GM18870 (cell line): ENCODE measurements around the gene CAMK1D.

ENCODE experiments used
- ATAC-seq: cut with Tn5 transposase; IDR thresholded peaks from one replicate; pipeline ENCODE4 v1.9.1; 2021; ENCODE audit warnings: moderate library complexity; ENCODE audit not compliant: unreplicated experiment

CAMK1D gene

DNA sequence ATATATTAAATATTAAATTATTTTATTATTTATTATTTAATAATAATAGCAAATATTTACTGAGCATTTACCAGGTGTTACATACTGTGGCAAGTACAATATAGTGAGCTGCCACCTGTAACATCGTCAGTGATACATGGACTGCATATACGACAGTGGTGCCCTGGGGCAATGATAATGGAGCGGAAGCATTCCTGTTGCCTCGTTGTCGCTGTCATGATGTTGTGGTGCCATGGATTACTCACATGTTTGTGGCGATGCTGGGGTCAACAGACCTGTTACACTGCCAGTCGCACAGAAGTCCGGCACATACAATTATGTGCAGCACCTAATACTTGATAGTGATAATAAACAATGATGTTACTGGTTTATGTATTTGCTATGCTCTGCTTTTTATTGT, 20.6 kb downstream of the CAMK1D start:
- ATAC-seq, result no peak

DNA sequence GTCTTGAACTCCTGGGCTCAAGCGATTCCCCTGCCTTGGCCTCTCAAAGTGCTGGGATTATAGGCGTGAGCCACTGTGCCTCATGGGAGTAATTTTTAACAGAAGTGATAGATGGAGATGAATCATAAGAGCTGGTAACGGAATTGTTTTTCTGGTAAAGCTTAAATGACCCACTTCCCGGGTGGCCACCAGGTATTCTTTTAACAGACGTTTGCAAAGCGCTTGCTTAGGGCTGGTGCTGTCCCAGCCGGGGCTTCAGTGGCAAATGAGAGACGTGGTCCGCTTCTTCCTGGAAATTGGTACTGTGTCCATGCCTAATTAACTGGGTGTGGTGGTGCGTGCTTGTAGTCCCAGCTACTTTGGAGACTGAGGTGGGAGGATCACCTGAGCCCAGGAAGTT, 23.5 kb downstream of the CAMK1D start:
- ATAC-seq, result no peak

DNA sequence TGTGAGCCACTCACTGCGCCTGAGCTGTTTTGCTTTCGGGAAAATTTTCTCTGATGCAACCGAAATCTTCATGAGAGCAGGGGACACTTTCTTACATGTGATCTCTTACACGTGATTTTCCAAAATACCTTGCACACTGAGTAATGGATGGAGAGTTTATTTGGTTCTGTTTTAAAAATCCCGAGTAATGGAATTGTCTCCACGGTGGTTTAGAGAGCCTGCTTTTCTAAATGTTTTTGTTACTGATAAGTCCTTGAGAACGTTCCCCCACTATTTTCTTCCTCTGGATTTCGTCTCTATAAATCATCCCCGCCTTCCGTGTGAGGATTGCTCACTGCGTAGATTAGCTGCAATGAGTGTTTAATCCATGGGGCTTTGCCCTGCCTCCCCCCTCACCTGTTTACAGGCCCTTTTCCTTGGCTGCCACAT, 25.7 kb downstream of the CAMK1D start:
- ATAC-seq, result no peak

DNA sequence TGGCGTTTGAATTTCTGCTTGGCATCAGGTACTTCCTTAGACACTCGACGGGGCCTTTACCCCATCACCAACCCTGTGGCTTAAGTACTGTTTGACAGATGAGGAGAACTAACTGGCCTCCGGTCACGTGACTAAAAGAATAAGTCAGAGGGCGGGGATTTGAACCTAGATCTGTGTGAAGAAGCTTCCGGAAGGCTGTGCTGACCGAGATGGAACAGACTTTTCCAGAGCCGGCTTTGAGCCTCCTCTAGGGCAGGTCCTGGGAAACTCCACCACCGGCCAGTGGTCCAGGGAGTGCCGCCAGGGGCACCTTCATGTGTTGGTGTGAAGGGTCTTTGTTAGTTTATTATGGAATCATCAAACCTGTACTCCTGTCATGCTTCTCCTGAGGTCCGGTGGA, 26.9 kb downstream of the CAMK1D start:
- no peak for ATAC-seq

DNA sequence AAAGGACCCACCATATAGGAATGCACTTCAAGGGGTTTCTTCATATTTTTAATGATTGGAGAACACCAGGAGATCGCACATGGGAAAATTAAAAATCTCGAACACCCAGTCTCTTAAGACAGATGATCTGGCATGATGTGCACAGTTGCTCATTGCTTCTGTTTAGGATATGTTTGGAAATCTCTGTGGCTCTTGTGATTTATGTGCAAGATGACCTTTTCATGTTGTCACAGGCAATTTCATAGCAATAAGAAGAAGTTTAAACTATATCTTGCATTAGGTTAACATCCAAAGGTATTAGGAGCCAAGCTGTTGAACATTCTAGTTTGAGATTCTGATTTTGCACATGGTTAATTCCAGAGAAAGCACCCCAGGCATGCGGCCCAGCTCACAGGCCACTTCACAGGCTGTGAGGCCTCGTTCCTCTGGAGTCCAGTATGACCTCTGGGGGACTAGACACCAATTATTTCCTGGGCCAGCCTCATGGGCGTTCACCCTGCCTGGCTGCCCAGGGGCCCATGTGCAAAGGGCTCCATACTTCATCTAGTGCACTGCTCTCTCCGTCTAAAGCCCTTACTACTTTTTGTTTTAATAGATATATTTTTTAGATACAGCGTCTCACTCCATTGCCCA, 28.4 kb downstream of the CAMK1D start:
- ATAC-seq, result no peak

DNA sequence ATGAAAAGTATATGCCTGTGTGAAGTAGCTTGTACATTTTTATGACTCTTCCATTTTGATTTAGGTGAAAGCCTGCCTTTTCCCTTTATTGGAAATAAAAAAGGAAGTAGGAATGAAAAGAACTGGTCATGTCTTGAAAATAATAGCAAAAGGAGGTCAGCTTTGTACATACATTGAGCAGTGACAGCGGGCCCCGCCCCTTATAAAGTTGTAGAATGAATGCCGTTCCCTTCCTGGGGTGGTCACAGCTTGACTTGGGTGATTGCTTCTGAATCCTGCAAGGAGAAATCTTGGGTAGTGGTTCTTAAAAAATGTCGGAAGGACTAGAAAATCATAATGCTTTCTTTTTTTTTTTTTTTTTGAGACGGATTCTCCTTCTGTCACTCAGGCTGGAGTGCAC, 31.7 kb downstream of the CAMK1D start:
- no peak for ATAC-seq

DNA sequence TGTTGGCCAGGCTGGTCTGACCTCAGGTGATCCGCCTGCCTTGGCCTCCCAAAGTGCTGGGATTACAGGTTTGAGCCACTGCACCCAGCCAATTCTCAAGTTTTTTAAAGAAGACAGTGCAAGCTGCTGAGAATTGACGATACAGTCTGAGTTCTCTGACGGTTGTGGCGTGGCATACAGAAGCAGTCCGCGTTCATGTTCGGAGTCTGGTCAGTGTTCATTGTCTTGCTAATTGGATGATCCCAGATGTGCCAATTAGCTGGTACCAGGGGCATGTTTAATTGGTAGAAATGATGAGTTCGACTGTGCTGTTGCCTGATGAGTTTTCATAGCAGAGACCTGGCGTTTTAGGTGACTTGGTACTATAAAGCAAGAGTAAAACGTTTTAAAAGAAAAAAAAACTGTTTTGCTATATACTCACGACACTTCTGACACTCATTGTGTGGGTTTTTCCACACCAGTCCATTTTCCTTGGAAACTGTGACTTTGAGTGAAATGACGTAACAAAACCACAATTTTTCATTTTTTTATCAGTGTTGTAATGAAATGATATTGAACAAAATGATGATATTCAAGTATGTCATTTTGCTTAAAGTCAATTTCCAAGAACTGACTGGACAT, 32.3 kb downstream of the CAMK1D start:
- ATAC-seq, result no peak

DNA sequence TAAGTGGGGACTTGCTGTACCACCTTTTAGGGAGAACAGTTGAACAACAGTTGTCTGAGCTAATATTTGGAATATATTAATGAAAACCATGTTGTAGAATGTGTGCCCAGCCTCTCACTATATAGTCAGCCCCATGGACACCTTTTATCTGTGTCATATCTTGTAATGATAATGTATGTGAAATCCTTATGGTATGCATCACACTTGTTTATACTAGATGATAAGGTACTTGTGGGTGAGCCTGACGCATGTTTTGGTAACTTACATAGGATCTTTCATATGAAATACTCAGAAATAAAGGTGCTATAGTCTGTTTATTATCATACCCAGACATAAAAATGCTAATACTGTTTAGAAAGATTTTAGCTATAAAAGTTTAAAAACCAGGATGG, 32.8 kb downstream of the CAMK1D start:
- ATAC-seq, result no peak

DNA sequence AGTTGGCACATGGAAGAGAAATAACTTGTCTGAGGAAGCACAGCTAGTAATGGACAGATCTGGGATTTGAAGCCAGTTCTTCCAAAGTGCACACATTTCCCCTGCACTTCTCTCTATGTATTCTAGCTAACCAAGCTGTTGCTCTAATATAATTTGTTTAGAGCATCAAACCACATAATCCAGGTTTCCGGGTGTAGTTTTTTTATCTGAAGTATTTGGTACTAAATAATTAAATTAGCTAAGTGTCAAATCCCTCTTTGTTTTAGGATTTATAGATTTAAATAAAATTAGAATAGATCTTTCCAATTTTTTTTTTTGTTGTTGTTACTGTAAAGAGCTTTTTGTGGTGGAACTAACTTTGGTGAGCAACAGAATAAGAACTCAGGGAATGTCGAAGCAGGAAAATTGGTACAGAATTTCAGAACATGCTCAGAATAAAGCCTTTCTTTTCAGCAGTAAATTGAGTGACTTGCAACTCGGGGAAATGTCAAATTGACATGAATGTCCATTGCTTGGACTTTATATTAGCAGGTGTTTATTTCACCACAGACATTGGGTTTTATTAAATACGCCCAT, 33.7 kb downstream of the CAMK1D start:
- no peak for ATAC-seq

DNA sequence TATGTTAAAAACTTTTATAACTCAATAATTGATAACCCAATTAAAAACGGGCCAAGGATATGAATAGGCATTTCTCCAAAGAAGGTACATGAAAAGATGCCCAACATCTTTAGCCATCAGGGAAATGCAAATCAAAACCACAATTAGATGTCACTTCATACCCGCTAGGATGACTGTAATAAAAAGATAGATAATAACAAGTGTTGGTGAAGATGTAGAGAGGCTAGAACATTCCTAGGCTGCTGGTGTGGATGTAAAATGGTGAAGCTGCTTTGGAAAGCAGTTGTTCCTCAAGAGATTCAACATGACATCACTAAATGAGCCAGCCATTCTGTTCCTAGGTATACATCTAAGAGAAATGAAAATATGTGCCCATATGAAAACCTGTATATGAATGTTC, 35.6 kb downstream of the CAMK1D start:
- no peak for ATAC-seq

DNA sequence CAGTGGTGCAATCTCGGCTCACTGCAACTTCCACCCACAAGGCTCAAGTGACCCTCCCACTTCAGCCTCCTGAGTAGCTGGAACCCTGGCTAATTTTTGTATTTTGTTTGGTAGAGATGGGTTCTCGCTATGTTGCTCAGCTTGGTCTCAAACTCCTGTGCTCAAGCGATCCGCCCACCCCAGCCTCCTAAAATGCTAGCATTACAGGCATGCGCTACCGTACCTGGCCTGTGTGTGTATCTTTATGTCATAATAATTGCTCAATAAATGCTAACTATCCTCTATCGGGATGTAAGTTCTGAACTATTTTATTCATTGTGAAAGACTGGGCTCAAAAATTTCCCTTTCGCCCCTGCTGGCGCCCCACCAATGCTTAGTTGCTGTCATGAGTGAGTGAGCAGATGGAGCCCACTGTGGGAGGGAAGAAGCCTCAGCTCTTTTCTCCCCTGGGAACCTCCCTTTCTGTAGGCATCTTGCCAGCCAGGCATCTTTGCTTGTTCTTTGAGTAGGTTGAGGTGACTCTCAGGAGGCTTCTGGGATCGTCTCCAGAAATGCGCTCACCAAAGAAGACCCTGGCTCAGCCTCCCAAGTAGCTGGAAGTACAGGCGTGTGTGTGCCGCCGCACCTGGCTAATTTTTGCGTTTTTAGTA, 38.3 kb downstream of the CAMK1D start:
- ATAC-seq, result no peak

DNA sequence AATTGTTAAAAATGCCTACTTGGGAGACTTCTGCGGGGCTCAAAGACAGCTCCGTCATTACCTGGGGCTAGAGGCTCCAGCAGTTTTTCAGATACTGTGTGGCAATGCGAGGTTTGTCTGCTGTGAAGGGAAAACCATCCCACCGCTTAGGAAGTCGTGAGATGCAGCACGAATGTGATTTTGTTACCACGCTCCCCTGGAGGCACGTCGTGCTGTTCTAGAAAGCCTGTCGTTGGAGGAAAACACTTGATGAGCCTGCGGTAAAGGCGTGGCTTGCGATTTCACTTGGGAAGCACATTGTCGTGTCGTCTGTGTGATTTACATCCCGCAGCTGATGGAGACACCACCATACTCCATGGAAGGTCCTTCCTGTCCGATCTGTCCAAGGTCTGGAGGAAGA, 39.3 kb downstream of the CAMK1D start:
- no peak for ATAC-seq

DNA sequence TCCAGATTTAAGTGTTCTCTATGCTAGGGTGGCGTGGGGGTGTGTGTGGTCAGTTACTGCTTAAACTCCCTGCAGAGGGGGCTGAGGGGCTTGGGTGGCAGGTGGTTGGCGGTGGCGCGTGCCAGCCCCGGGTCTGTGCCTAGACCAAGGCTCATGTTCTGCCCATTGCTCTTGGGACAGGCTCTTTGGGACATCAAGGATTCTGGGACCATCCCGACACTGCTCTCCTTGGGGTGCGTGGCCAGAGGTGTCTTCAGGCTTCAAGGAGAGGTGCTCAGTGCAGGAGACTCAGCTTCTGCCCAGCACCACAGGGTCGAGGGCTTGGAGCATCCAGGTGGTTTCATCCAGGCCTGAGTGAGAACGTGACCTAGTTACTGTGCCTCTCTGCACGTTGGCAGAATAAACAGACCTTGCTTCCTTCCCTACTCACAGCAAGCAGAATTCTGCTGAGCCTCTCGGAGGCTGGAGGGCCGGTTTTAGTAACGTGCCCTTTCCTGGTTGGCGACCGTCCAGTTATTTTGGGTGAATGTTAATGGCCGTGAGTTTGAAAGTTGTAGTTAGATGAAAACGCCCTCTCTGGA, 39.9 kb downstream of the CAMK1D start:
- ATAC-seq, result no peak

DNA sequence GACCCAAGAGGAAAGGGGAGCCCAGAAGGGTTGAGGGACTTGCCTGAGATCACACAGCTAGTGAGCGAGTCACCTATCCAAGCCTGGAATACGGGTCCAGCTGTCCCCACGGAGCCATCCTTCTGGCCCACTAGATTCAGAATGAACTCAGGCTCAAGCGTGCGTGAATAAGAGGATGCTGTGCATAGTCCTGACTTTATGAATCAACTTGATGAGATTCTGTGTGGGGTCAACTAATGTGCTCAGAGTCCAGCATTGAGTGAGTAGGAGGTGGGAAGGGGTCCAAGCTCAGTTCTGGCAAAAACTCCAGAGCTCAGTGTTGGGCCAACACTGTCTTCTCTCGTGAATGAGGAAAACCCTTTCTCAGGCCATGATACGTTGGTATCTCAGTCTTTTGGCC, 41.4 kb downstream of the CAMK1D start:
- no peak for ATAC-seq

DNA sequence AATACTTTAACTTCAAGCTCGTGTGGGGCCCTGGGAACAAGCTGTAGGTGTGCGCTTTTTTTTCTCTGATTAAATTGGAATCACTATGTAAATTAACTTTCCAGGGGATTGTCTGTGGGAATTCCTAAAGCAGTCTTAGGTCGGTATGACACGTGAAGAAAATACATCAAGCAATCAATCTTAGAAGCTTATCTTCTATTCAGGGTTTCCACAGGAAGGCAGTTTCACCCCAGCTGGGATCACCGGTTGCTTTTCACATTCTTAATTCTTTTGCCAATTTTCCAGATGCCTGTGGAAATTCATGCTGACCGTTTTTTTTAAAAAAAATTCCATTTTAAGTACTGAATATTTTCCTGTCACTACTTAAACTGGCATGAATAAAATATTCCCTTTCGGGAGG, 41.9 kb downstream of the CAMK1D start:
- ATAC-seq, result no peak

DNA sequence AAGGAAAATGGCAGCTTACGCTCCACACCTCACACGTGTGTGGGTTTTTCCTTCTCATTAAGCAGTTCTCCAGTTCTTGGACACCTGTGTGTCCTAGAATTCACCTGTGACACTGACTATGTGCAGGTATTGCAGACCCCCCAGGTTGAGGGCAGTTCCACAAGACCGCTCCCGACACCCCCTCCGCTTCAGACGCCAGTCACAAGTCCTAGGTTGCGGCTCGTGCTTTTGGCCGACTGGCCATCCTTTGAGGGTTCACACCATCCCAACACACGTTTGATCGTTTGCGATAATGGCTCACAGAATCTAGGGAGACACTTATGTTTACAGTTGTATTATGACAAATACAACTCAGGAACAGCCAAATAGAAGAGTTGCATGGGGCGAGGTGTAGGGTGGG, 44.5 kb downstream of the CAMK1D start:
- ATAC-seq, result no peak

DNA sequence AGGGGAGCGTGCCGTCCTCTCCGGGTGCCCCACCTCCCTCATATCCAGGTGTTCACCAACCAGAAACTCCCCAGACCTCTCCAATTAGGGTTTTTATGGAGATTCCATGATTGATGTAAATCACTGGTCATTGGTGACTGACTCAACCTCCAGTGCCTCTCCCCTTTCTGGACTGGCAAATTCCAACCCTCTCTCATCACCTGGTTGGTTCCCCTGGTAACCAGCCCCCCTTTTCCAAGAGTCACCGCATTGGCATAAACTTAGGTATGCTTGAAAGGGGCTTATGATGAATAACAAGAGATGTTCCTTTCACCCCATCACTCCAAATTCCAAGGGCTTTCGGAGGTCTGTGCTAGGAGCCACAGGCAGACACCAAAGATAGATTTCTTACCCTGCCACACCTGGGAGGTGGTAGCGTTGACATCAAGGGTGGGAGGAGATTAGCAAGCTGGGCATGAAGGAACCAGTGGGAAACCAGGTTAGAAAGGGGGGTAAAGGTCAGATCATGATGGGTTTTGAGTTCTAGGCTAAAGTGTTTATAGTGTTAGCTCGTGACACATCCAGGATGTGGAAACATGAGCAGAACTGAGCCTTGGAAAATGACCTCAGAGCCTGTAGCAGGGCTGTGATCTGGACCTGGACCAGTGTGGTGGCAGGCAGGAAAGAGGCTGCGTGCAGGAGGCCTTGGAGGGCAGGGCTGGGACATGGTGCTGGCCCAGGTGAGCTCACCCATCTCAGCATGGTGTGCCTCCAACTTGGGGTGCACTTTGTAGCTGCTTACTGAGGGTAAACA, 45.1 kb downstream of the CAMK1D start:
- ATAC-seq, result no peak

DNA sequence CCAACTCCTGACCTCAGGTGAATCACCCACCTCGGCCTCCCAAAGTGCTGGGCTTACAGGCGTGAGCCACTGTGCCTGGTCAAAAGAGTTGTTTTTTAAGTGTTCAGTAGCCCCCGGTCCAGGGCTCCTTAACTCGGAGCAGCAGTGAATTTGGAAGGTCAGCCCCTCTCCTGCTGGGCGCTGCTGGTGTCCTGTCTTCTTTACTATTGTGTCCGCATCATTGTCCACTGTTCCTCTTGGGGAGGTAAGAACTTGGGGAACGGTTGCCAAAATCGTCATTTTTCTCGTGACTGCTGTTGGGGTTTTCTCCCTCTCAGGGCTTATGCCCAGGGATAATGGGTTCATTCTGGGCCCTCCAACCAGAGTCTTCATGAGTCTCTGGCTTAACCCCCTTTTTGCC, 46.7 kb downstream of the CAMK1D start:
- no peak for ATAC-seq

DNA sequence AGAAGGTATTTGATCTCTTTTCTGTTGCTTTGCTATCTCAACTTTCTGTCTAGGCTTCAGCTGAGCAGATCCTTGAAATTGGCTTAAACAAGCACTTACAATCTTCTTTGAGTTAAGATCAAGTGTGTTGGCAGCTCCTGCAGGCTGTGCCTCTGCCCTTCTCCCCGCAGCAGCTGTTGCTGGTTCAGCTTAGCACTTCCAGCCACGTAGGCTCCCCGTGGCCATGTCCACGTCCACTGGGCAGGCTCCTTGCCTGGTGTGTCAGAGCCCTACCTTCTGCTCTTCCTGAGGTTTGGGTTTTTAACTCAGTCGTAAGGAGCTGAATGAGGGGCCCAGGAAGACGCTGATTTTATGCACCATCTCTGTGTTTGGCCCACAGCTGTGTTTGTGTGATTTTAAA, 47.2 kb downstream of the CAMK1D start:
- no peak for ATAC-seq

DNA sequence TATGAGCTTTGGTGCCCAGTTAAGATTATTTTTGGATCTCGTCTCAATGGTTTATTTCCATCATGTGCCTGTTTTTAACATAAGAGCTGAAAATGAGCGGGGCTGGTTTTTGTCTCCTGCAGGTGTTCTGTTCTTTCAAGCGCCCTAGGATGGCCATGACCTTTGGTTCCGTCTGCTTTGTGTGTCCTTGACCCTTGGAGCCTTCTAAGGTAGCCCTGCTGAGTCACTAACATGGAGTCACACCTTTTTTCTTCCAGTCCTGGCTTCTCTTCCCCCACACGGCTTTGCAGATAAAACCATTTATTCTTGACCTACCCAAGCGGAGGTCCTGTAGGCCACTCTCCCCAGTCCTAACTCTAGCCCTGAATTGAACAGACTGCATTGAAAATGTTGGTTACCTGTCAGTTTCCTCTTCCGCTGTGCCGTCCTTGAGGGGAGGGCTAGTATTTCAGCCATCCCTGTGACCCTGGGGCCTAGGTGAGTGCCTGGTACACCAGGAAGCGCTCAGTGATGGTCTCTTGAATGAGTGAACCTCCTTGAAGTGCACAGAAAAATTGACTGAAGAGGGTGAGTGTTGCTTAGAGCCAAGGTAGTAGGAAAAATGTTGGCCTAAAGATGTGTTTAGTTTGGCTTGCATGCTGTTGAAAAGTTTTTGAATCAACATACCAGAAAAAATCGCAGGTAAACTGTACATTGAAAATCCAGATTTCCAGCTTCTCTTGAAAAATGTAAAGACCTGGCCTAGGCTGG, 48.0 kb downstream of the CAMK1D start:
- ATAC-seq, result no peak
